Measurements from ENCODE around the gene DDR2.

DDR2 gene

GRCh38 chr1:162689745-162690671 lies 57.7 kb downstream of the DDR2 start:
- Histone ChIP-seq H3K9ac (ENCODE audit: low read length) (no peak overlapping the region), H3K4me2 (ENCODE audit: low read length) (no peak overlapping the region), H3K4me3 (ENCODE audit: low read length) (no peak overlapping the region), H3K79me2 (ENCODE audit: control insufficient read depth, insufficient read depth, low read length) (no peaks in the 10 kb centered on the region), H3K56ac (ENCODE audit: low read length) (no peak overlapping the region), H3K27me3 (ENCODE audit: insufficient read depth, low read length, poor library complexity) (no peaks in the 10 kb centered on the region), H4K5ac (ENCODE audit: low read length) (no peak overlapping the region), H2BK15ac (replicated peaks; ENCODE audit: low read depth) (peak overlapping the region; percentile 19), H3K18ac (ENCODE audit: low read length) (no peak overlapping the region), H3K4me1 (ENCODE audit: control insufficient read depth, low read depth, low read length) (no peaks in the 10 kb centered on the region), H2AK5ac (ENCODE audit: low read length) (no peak overlapping the region), H3K36me3 (ENCODE audit: control insufficient read depth, insufficient read depth, low read length) (no peaks in the 10 kb centered on the region), H4K8ac (ENCODE audit: low read depth, low read length) (no peak overlapping the region), H3K4ac (ENCODE audit: low read depth, low read length) (no peak overlapping the region), H3K23ac (ENCODE audit: low read length) (no peak overlapping the region), H3K79me1 (ENCODE audit: low read length) (no peaks in the 10 kb centered on the region), H2BK5ac (ENCODE audit: low read length) (no peak overlapping the region), H3K27ac (ENCODE audit: low read depth, low read length) (no peak overlapping the region), H2BK120ac (ENCODE audit: low read depth, low read length) (no peak overlapping the region)
- no peak for DNase-seq
- no CpG with 5 or more reads among the region's 5 CpGs for WGBS (ENCODE audit: extremely low coverage, insufficient coverage, low lambda C conversion rate)

GRCh38 chr1:162690672-162691434 lies 58.6 kb downstream of the DDR2 start:
- Histone ChIP-seq H3K23ac (ENCODE audit: low read length) (no peak overlapping the region), H3K18ac (ENCODE audit: low read length) (no peak overlapping the region), H3K4ac (ENCODE audit: low read depth, low read length) (no peak overlapping the region), H2BK120ac (ENCODE audit: low read depth, low read length) (no peak overlapping the region), H3K79me1 (ENCODE audit: low read length) (no peaks in the 10 kb centered on the region), H3K4me1 (ENCODE audit: control insufficient read depth, low read depth, low read length) (no peaks in the 10 kb centered on the region), H3K36me3 (ENCODE audit: control insufficient read depth, insufficient read depth, low read length) (no peaks in the 10 kb centered on the region), H4K8ac (ENCODE audit: low read depth, low read length) (no peak overlapping the region), H2AK5ac (ENCODE audit: low read length) (no peak overlapping the region), H3K27me3 (ENCODE audit: insufficient read depth, low read length, poor library complexity) (no peaks in the 10 kb centered on the region), H2BK5ac (ENCODE audit: low read length) (no peak overlapping the region), H3K4me3 (ENCODE audit: low read length) (no peak overlapping the region), H3K4me2 (ENCODE audit: low read length) (no peak overlapping the region), H3K79me2 (ENCODE audit: control insufficient read depth, insufficient read depth, low read length) (no peaks in the 10 kb centered on the region), H3K9ac (ENCODE audit: low read length) (no peak overlapping the region), H4K5ac (ENCODE audit: low read length) (no peak overlapping the region), H3K27ac (ENCODE audit: low read depth, low read length) (peak overlapping the region; percentile 5), H2BK15ac (replicated peaks; ENCODE audit: low read depth) (no peak overlapping the region), H3K56ac (ENCODE audit: low read length) (peak overlapping the region; percentile 45)
- peak; percentile 94 for DNase-seq
- no CpG with 5 or more reads among the region's 7 CpGs for WGBS (ENCODE audit: extremely low coverage, insufficient coverage, low lambda C conversion rate)

GRCh38 chr1:162691999-162692575 lies 59.8 kb downstream of the DDR2 start:
- Histone ChIP-seq H2BK5ac (ENCODE audit: low read length) (no peak overlapping the region), H3K27ac (ENCODE audit: low read depth, low read length) (no peak overlapping the region), H3K56ac (ENCODE audit: low read length) (no peak overlapping the region), H3K4me3 (ENCODE audit: low read length) (no peak overlapping the region), H3K4me2 (ENCODE audit: low read length) (no peak overlapping the region), H2AK5ac (ENCODE audit: low read length) (no peak overlapping the region), H3K18ac (ENCODE audit: low read length) (no peak overlapping the region), H4K5ac (ENCODE audit: low read length) (no peak overlapping the region), H3K79me1 (ENCODE audit: low read length) (no peaks in the 10 kb centered on the region), H4K8ac (ENCODE audit: low read depth, low read length) (no peak overlapping the region), H3K27me3 (ENCODE audit: insufficient read depth, low read length, poor library complexity) (no peaks in the 10 kb centered on the region), H3K36me3 (ENCODE audit: control insufficient read depth, insufficient read depth, low read length) (no peaks in the 10 kb centered on the region), H2BK15ac (replicated peaks; ENCODE audit: low read depth) (no peak overlapping the region), H2BK120ac (ENCODE audit: low read depth, low read length) (no peak overlapping the region), H3K23ac (ENCODE audit: low read length) (no peak overlapping the region), H3K4me1 (ENCODE audit: control insufficient read depth, low read depth, low read length) (peaks cover 5% of the 10 kb centered on the region), H3K79me2 (ENCODE audit: control insufficient read depth, insufficient read depth, low read length) (no peaks in the 10 kb centered on the region), H3K9ac (ENCODE audit: low read length) (no peak overlapping the region), H3K4ac (ENCODE audit: low read depth, low read length) (no peak overlapping the region)
- WGBS (ENCODE audit: extremely low coverage, insufficient coverage, low lambda C conversion rate): no CpG with 5 or more reads among the region's 4 CpGs
- no peak for DNase-seq

- no peaks in the 10 kb centered on the region for H3K79me2 ChIP-seq (ENCODE audit: control insufficient read depth, insufficient read depth, low read length)
- no CpG with 5 or more reads among the region's 4 CpGs for WGBS (ENCODE audit: extremely low coverage, insufficient coverage, low lambda C conversion rate)
- no peaks in the 10 kb centered on the region for H3K36me3 ChIP-seq (ENCODE audit: control insufficient read depth, insufficient read depth, low read length)
- no peak overlapping the region for H2BK5ac ChIP-seq (ENCODE audit: low read length)
- H3K4me3 ChIP-seq (ENCODE audit: low read length): no peak overlapping the region
- H3K27ac ChIP-seq (ENCODE audit: low read depth, low read length): no peak overlapping the region
- H3K4me2 ChIP-seq (ENCODE audit: low read length): no peak overlapping the region
- no peak overlapping the region for H3K18ac ChIP-seq (ENCODE audit: low read length)
- DNase-seq: no peak
- H3K23ac ChIP-seq (ENCODE audit: low read length): no peak overlapping the region
- H4K5ac ChIP-seq (ENCODE audit: low read length): no peak overlapping the region
- no peaks in the 10 kb centered on the region for H3K79me1 ChIP-seq (ENCODE audit: low read length)
- H3K9ac ChIP-seq (ENCODE audit: low read length): no peak overlapping the region
- H2AK5ac ChIP-seq (ENCODE audit: low read length): no peak overlapping the region
- H3K56ac ChIP-seq (ENCODE audit: low read length): no peak overlapping the region
- H3K4me1 ChIP-seq (ENCODE audit: control insufficient read depth, low read depth, low read length): peaks cover 5% of the 10 kb centered on the region
- H3K4ac ChIP-seq (ENCODE audit: low read depth, low read length): no peak overlapping the region
- H2BK120ac ChIP-seq (ENCODE audit: low read depth, low read length): no peak overlapping the region
- no peak overlapping the region for H4K8ac ChIP-seq (ENCODE audit: low read depth, low read length)
- no peaks in the 10 kb centered on the region for H3K27me3 ChIP-seq (ENCODE audit: insufficient read depth, low read length, poor library complexity)
- H2BK15ac ChIP-seq (replicated peaks; ENCODE audit: low read depth): no peak overlapping the region
Measured at GRCh38 chr1:162694911-162695310, 62.6 kb downstream of the DDR2 start.

GRCh38 chr1:162695687-162696086 lies 63.4 kb downstream of the DDR2 start:
- Histone ChIP-seq H2BK120ac (ENCODE audit: low read depth, low read length) (no peak overlapping the region), H3K36me3 (ENCODE audit: control insufficient read depth, insufficient read depth, low read length) (no peaks in the 10 kb centered on the region), H3K9ac (ENCODE audit: low read length) (no peak overlapping the region), H3K79me1 (ENCODE audit: low read length) (no peaks in the 10 kb centered on the region), H2BK15ac (replicated peaks; ENCODE audit: low read depth) (no peak overlapping the region), H3K18ac (ENCODE audit: low read length) (no peak overlapping the region), H3K56ac (ENCODE audit: low read length) (no peak overlapping the region), H3K79me2 (ENCODE audit: control insufficient read depth, insufficient read depth, low read length) (no peaks in the 10 kb centered on the region), H3K4me1 (ENCODE audit: control insufficient read depth, low read depth, low read length) (peaks cover 5% of the 10 kb centered on the region), H3K27ac (ENCODE audit: low read depth, low read length) (no peak overlapping the region), H4K5ac (ENCODE audit: low read length) (no peak overlapping the region), H4K8ac (ENCODE audit: low read depth, low read length) (no peak overlapping the region), H2BK5ac (ENCODE audit: low read length) (no peak overlapping the region), H3K4me3 (ENCODE audit: low read length) (no peak overlapping the region), H3K23ac (ENCODE audit: low read length) (no peak overlapping the region), H3K4me2 (ENCODE audit: low read length) (no peak overlapping the region), H3K27me3 (ENCODE audit: insufficient read depth, low read length, poor library complexity) (no peaks in the 10 kb centered on the region), H2AK5ac (ENCODE audit: low read length) (no peak overlapping the region), H3K4ac (ENCODE audit: low read depth, low read length) (no peak overlapping the region)
- no CpG with 5 or more reads among the region's 1 CpG for whole genome bisulfite sequencing (ENCODE audit: extremely low coverage, insufficient coverage, low lambda C conversion rate)
- DNase-seq: no peak

All from mesendoderm (in vitro differentiated cells).